Ramos (cell line): ENCODE results near the gene DPM2.

Experiments
- in situ Hi-C: fragments of 300-500 bp; cut with MboI; formaldehyde crosslinking; loops from one replicate; pipeline ENCODE4 v1.14.3; 2022; ENCODE audit warnings: low sequenced_read_pairs; ENCODE audit not compliant: unreplicated experiment

Gene DPM2

DNA sequence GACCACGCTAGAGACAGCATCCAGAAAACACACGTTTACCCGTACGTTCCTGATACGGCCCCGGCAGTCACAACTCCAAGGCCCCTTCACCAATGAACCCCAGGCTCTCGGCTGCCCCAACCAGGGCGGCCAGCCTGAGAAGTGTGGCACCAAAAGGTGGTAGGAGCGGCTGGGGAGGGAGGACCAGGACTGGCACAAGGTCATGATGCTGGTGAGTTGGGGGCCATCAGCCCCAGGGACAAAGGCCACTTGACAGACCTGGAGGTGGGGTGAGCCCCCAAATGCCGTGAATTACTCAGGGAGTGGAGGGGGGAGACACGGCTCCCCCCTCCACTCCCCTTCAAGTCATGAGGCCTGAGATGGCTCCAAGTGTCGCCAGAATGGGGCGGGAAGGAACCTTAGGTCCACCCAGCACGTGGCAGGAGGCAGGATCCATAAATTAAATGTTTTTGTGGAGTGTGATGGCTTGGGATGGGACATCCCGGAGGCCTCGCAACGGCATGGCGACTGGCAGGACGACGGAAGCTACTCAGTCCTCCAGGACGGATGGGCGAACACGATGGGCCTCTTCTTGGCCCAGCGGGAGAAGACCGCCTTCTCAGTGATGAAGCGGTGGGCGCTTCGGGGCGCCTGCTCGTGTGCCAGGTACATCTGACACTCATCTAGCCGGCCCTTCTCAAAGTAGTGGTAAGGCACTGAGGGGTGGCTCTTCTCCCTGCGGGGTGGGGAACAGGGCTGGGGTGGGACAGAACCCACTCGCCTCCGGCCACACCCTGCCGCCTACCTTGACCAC, 29.6 kb downstream of the DPM2 start:
- in situ Hi-C loops, result no loop called here

DNA sequence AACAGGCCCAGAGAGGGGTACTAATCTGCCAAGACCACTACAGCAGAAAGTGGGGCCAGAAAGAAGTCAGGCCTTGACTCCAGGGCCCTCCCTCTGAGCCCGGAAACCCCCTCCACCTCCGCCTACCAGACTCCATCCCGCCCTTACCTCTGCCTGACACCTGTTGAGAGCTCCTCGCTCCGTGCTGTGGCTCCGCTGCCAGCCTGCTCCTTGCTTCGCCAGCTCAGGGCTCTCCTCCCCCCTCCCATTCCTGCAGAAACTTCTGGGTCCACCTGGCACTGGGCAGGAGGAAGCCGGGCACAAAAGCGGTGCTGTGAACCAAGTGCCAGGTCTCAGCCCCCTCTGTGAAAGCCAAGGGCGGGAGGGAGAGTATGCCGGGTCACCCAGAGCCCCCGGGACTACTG, 31.9 kb downstream of the DPM2 start:
- in situ Hi-C loops, result no loop called here

GRCh38 chr9:127905004-127905728, 32.5 kb downstream of the DPM2 start:
- in situ Hi-C loops, result no loop called here

GRCh38 chr9:127904561-127905003, 33.1 kb downstream of the DPM2 start:
- in situ Hi-C loops, result no loop called here

DNA sequence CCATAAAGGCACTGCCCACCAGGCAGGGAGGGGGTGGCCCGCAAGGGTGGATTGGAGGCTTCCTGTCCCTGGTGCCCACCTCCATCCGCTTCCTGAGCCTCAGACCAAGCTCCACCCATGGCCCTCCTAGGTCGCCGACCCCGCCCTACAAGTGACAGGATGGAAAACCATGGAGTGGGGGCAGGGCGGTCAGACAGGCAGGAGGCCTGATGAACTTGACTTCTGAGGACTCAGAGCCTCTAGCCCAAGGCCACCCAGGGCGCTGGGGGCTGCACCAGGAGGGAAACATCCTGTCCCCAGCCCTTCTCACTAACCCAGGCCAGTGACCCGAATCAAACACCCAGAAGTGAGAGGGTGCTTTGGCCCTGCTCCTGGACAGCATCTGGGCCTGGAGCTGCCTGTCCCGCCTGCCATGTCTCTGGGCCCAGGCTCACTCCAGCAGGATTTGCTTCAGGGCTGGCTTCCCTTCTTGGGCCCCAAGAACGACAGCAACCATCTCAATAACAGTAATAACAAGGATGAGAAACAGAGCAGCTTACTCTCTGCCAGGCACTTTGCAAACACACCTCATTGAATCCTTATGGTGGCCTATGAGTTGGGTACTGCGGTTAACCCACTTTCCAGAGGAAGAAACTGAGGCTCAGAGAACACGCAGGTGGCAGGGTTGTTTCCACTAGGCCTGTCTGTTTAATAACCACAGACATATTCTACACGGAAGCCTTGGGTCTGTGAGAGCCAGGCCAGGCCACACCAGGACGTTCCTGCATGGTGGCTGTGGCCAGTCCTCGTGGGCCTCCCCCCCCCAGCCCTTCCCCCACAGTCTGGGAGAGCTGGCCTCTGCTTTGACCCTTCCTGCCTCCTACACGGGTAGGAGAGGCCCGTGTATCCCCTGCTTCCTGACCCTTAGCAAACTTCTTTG, 33.8 kb downstream of the DPM2 start:
- in situ Hi-C loops, result no loop called here

- in situ Hi-C loops, result no loop called here
These were observed 38.3 kb downstream of the DPM2 start, which contains the start of gene ST6GALNAC6 for GRCh38 chr9:127899128-127899943. ST6GALNAC6 (minus strand) TSS chr9:127899603; CDS start chr9:127897981, 1,622 bp downstream.

- in situ Hi-C loops, result no loop called here
These were observed 39.1 kb downstream of the DPM2 start for GRCh38 chr9:127898433-127899127.

DNA sequence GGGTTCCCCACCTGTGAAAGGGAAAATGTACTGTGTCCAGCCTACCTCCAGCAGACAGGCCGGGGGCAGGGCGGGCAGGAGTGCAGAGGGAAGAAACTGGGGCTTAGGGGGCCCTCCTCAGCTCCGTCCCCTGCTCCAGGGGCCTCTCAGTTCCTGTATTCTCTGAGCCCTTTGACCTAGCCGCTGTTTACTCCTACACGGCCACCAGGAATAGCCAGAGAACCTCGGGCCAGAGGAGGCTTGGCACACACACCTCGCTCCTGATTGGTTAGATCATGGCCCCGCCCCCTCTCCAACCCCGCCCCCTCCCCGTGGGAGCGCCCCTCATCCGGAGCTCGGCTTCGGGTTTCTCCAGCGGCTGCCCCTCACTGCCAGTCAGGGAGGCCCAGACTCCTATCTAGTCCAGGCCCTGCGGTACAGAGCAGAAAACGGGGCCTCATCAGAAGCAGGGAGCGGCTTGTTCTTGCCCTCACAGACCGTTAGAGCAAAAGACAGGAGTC, 40.4 kb downstream of the DPM2 start:
- in situ Hi-C loops, result no loop called here

DNA sequence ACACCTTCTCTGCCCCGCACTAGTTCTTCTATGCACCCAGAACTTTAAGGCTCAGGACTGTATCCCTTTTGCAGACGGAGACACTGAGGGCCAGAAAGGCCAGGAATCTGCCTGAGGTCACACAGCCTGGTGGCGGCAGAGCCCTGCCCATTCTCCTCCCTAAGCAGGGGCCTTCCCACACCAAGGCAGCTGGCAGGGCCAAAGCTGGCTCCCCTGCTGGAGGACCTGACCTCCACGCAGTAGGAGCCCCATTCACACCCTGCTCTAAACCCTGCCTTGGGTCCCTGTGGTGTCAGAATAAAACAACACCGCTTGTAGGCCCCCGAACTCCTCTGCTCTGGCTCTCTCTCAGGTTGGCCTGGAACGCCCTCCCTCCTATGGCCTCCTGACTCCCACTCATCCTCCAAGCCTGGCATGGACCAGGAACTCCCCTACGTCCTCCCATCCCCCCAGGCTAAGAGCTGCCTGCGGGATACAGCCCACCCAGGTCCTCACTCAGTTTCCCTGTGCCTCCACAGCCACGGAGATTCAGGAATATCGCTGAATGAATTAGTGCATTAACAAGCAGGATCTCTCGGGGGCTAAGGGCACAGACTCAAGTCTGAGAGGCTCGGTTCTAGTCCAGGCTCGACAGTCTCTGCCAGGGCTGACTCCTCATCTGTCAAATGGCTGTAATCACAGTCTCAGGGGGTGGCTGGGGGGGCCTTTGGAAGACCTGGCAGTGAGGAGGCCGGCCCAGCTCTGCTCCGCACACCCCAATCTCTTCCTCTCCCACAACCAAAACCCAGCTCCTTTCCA, 41.1 kb downstream of the DPM2 start:
- in situ Hi-C loops, result no loop called here

GRCh38 chr9:127895811-127896210, 41.8 kb downstream of the DPM2 start:
- in situ Hi-C loops, result no loop called here

- in situ Hi-C loops, result no loop called here
These were observed 44.3 kb downstream of the DPM2 start for GRCh38 chr9:127893392-127893791.

- in situ Hi-C loops, result no loop called here
These were observed 44.8 kb downstream of the DPM2 start for GRCh38 chr9:127892831-127893230.

DNA sequence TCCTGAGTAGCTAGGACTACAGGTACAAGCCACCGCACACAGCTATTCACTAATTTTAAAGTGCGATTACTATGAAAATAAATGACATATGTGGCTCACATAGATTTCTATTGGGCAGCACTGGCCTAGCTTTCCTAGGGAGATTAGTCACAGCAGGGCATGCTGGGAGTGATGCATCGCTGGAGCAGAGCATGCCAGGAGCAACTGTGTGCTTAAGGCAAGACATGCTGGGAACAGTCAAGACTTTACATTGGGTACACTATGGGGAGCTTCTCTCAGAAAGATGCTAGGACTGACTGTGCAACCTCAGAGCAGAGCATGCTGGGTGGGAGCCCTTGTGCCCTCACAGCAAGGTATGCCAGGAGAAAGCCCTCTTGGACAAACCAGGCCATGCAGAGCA, 47.6 kb downstream of the DPM2 start:
- in situ Hi-C loops, result no loop called here

- in situ Hi-C loops, result no loop called here
These were observed 49.9 kb downstream of the DPM2 start for GRCh38 chr9:127887792-127888191.

DNA sequence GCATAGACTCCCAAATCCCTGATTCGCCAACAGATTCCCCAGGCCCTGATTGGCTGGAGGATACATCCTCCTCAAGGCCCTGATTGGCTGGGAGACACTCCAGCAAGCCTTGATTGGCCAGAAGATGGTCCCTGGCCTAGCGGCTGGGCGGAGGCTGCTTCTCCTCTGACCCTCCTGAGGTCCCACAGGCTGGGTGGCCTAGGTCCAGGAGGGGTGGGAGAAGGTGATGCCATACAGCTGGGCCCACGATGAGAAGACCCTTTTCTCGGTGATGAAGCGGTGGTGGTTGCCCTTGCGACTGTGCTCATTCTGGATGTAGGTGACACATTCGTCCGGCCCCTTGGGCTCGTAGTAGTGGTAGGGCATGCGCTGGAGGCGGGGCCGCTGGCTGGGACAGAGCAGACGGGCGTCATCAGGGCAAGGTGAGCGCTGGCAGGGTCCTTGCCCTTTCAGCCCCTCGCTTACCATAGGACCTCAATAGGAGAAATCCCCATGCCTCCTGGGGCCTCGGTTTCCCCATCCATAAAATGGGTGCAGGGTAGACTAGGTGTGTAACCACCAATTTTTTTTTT, 51.2 kb downstream of the DPM2 start:
- in situ Hi-C loops, result no loop called here

GRCh38 chr9:127885508-127886281, 52.0 kb downstream of the DPM2 start:
- in situ Hi-C loops, result no loop called here
